Measurements from ENCODE around the gene DSCAM.

DSCAM gene

DNA sequence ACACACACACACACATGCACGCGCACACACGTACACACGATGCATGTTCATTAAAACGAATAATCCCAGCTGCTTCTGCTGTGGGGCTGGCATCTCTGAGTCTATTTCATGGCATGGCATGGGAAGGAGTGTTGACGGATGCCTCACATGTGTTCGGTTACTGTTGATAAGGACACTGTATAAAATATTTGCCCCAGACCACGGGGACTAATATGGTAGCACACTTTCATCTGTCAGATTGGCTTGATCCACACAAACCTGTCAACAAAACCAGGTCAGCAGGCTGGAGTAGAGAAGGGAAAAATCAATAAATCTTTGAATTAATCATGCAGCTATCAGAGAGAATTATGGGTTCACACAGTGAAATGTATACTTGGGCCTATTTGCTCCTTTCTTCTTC lies 171.9 kb downstream of the DSCAM start:
- H3K4me3 ChIP-seq (ENCODE audit: low read depth in 1 of 2, low read length in 2 of 2), result no peak overlapping the region
- H3K36me3 ChIP-seq (ENCODE audit: control insufficient read depth in 1 of 2, insufficient read depth in 2 of 2, low read length in 2 of 2), result no peaks in the 10 kb centered on the region
- no peaks in the 10 kb centered on the region for H3K27me3 ChIP-seq (ENCODE audit: control insufficient read depth in 1 of 2, insufficient read depth in 2 of 2, low read length in 2 of 2)
- H3K4me1 ChIP-seq (ENCODE audit: control insufficient read depth in 1 of 2, insufficient read depth in 2 of 2, low read length in 2 of 2), result no peaks in the 10 kb centered on the region
- H3K27ac ChIP-seq (ENCODE audit: low read depth, low read length), result no peak overlapping the region
- H3K9me3 ChIP-seq (ENCODE audit: control insufficient read depth in 1 of 2, low read length in 2 of 2), result no peaks in the 10 kb centered on the region
- no peak overlapping the region for H3K9ac ChIP-seq (ENCODE audit: low read depth in 1 of 2, low read length in 2 of 2)

DNA sequence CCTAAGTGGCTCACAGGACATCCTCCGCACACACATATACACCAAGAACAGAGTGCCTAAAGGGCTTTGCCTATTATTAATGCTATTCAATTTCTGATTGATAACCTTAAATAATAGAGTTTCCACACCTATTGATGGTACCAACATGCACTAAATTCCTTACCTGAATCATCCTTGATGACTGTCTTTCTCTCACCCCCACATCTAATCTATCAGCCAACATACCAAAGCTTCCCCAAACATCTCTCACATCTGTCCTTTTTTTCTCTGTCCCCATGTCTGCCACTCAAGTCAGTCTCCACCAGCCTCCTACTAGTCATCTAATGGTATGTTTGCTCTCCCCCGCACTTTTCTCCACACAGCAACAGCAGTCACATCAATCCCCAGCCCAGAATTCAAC lies 174.4 kb downstream of the DSCAM start:
- Histone ChIP-seq H3K27me3 (ENCODE audit: control insufficient read depth in 1 of 2, insufficient read depth in 2 of 2, low read length in 2 of 2) (no peaks in the 10 kb centered on the region), H3K4me3 (ENCODE audit: low read depth in 1 of 2, low read length in 2 of 2) (no peak overlapping the region), H3K36me3 (ENCODE audit: control insufficient read depth in 1 of 2, insufficient read depth in 2 of 2, low read length in 2 of 2) (no peaks in the 10 kb centered on the region), H3K9ac (ENCODE audit: low read depth in 1 of 2, low read length in 2 of 2) (no peak overlapping the region), H3K27ac (ENCODE audit: low read depth, low read length) (no peak overlapping the region), H3K9me3 (ENCODE audit: control insufficient read depth in 1 of 2, low read length in 2 of 2) (no peaks in the 10 kb centered on the region), H3K4me1 (ENCODE audit: control insufficient read depth in 1 of 2, insufficient read depth in 2 of 2, low read length in 2 of 2) (no peaks in the 10 kb centered on the region)

DNA sequence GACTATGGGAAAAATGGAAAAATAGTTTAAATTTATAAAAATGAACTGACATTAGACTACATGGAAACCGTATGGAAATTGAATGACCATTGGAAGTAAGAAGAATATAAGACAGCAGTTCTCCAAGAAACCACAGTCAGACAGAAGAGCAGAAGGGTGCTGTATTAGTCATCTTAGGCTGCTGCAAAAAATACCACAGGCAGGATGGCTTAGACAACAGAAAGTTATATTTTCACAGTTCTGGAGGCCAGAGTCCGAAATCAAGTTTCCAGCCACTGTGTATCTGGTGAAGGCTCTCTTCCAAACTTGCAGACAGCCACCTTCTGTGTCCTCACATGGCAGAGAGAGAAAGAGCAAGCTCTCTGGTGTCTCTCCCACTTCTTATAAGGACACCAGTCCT lies 175.2 kb downstream of the DSCAM start:
- no peak overlapping the region for H3K9ac ChIP-seq (ENCODE audit: low read depth in 1 of 2, low read length in 2 of 2)
- H3K36me3 ChIP-seq (ENCODE audit: control insufficient read depth in 1 of 2, insufficient read depth in 2 of 2, low read length in 2 of 2), result no peaks in the 10 kb centered on the region
- H3K9me3 ChIP-seq (ENCODE audit: control insufficient read depth in 1 of 2, low read length in 2 of 2), result no peaks in the 10 kb centered on the region
- H3K27me3 ChIP-seq (ENCODE audit: control insufficient read depth in 1 of 2, insufficient read depth in 2 of 2, low read length in 2 of 2), result no peaks in the 10 kb centered on the region
- H3K4me1 ChIP-seq (ENCODE audit: control insufficient read depth in 1 of 2, insufficient read depth in 2 of 2, low read length in 2 of 2), result no peaks in the 10 kb centered on the region
- no peak overlapping the region for H3K27ac ChIP-seq (ENCODE audit: low read depth, low read length)
- H3K4me3 ChIP-seq (ENCODE audit: low read depth in 1 of 2, low read length in 2 of 2), result no peak overlapping the region

DNA sequence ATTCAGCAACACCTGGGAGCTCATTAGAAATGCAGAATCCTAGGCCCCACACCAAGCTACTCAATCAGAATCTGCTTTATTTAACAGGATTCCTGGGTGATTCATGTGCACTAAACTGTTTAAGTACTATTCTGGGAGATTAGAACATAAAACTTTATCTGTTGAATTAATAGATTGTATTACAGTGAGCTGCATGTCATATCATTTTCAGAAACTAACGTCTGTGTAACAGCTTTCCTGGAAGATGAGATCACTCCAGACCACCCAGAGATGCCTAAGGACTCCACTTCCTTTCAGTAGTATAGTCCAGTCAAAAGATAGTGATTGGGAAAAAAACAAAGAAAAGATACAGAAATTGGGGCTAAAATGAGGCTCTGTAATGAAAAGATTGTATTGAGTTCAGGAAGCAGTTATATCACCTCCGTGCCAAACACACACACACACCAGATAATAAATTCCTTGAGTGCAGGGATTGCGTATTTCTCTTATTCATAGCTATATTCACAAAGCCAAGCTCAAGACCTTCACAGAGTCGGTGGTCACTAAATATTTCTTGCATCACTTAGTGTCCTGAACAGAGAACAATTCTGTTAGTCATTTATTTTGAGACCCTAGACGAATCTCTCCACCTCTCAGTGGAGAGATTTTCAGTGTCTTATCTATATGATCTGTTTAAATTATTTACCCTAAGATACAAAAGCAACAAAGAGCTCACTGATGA lies 178.2 kb downstream of the DSCAM start:
- no peak overlapping the region for H3K27ac ChIP-seq (ENCODE audit: low read depth, low read length)
- no peaks in the 10 kb centered on the region for H3K9me3 ChIP-seq (ENCODE audit: control insufficient read depth in 1 of 2, low read length in 2 of 2)
- H3K27me3 ChIP-seq (ENCODE audit: control insufficient read depth in 1 of 2, insufficient read depth in 2 of 2, low read length in 2 of 2), result no peaks in the 10 kb centered on the region
- H3K9ac ChIP-seq (ENCODE audit: low read depth in 1 of 2, low read length in 2 of 2), result no peak overlapping the region
- H3K4me1 ChIP-seq (ENCODE audit: control insufficient read depth in 1 of 2, insufficient read depth in 2 of 2, low read length in 2 of 2), result no peaks in the 10 kb centered on the region
- H3K4me3 ChIP-seq (ENCODE audit: low read depth in 1 of 2, low read length in 2 of 2), result no peak overlapping the region
- no peaks in the 10 kb centered on the region for H3K36me3 ChIP-seq (ENCODE audit: control insufficient read depth in 1 of 2, insufficient read depth in 2 of 2, low read length in 2 of 2)

DNA sequence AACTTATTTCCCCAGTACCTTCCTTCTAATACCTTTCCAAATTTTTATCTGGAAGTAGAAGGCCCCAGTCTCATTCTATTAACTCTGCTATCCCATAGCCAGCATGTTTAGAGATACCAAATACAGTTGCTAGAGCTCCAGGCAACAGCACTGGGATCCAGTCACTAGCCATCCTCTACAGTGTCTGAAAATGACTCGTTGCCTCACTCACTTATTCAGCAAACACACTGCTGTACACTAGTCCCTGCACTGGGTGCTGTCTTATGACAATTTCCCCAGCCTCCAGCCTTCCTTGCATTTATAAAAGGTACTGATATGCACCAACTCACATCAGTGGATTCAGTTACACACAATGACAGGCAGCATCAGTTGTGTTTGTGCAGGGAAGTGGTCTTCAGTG lies 179.0 kb downstream of the DSCAM start:
- no peaks in the 10 kb centered on the region for H3K9me3 ChIP-seq (ENCODE audit: control insufficient read depth in 1 of 2, low read length in 2 of 2)

DNA sequence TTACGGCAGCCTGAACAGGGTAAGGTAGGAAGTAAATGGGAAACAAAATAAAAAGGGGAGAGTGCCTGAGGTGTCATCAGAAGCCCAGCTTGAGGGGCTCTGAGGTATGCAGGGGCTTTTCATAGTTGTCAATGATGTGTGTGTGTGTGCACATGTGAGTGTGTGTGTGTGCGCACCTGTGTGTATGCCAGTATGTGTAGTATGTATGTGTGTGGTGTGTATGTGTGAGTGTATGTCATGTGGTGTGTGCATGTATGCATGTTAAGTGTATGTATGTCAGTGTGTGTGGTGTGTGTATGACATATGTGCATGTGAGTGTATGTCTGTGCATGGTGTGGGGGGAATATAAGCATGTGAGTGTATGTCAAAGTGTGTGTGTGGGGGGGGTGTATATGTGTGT lies 184.1 kb downstream of the DSCAM start:
- no peaks in the 10 kb centered on the region for H3K36me3 ChIP-seq (ENCODE audit: control insufficient read depth in 1 of 2, insufficient read depth in 2 of 2, low read length in 2 of 2)
- H3K27me3 ChIP-seq (ENCODE audit: control insufficient read depth in 1 of 2, insufficient read depth in 2 of 2, low read length in 2 of 2), result no peaks in the 10 kb centered on the region

More for the DNA sequence above, 179.0 kb downstream of the DSCAM start:
- no peak overlapping the region for H3K4me3 ChIP-seq (ENCODE audit: low read depth in 1 of 2, low read length in 2 of 2)
- no peaks in the 10 kb centered on the region for H3K27me3 ChIP-seq (ENCODE audit: control insufficient read depth in 1 of 2, insufficient read depth in 2 of 2, low read length in 2 of 2)
- no peaks in the 10 kb centered on the region for H3K36me3 ChIP-seq (ENCODE audit: control insufficient read depth in 1 of 2, insufficient read depth in 2 of 2, low read length in 2 of 2)
- no peak overlapping the region for H3K9ac ChIP-seq (ENCODE audit: low read depth in 1 of 2, low read length in 2 of 2)
- H3K4me1 ChIP-seq (ENCODE audit: control insufficient read depth in 1 of 2, insufficient read depth in 2 of 2, low read length in 2 of 2), result no peaks in the 10 kb centered on the region
- no peak overlapping the region for H3K27ac ChIP-seq (ENCODE audit: low read depth, low read length)

DNA sequence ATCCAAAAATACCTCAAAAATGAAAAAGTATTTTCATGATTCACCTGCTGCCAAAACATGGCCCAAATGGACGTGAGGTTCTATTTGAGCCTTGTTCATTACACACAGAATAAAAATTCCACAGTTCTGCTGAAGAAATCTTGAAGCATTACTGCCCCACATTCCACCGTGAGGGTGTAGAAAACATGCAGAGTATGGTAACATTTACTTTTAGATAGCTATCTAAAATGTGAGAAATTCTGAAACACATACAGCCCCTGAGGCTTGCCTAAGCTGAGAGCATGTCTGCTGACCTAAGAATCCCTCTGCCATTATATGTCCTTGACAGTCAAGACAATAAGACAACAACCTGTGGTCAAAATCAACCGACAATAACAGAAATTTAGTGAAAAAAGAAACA lies 186.5 kb downstream of the DSCAM start:
- Histone ChIP-seq H3K27me3 (ENCODE audit: control insufficient read depth in 1 of 2, insufficient read depth in 2 of 2, low read length in 2 of 2) (no peaks in the 10 kb centered on the region), H3K4me1 (ENCODE audit: control insufficient read depth in 1 of 2, insufficient read depth in 2 of 2, low read length in 2 of 2) (no peaks in the 10 kb centered on the region), H3K9me3 (ENCODE audit: control insufficient read depth in 1 of 2, low read length in 2 of 2) (no peaks in the 10 kb centered on the region), H3K27ac (ENCODE audit: low read depth, low read length) (no peak overlapping the region), H3K9ac (ENCODE audit: low read depth in 1 of 2, low read length in 2 of 2) (no peak overlapping the region), H3K36me3 (ENCODE audit: control insufficient read depth in 1 of 2, insufficient read depth in 2 of 2, low read length in 2 of 2) (no peaks in the 10 kb centered on the region), H3K4me3 (ENCODE audit: low read depth in 1 of 2, low read length in 2 of 2) (no peak overlapping the region)

More for the DNA sequence above, 184.1 kb downstream of the DSCAM start:
- no peak overlapping the region for H3K4me3 ChIP-seq (ENCODE audit: low read depth in 1 of 2, low read length in 2 of 2)
- H3K27ac ChIP-seq (ENCODE audit: low read depth, low read length), result no peak overlapping the region
- H3K4me1 ChIP-seq (ENCODE audit: control insufficient read depth in 1 of 2, insufficient read depth in 2 of 2, low read length in 2 of 2), result no peaks in the 10 kb centered on the region
- H3K9ac ChIP-seq (ENCODE audit: low read depth in 1 of 2, low read length in 2 of 2), result no peak overlapping the region
- no peaks in the 10 kb centered on the region for H3K9me3 ChIP-seq (ENCODE audit: control insufficient read depth in 1 of 2, low read length in 2 of 2)

DNA sequence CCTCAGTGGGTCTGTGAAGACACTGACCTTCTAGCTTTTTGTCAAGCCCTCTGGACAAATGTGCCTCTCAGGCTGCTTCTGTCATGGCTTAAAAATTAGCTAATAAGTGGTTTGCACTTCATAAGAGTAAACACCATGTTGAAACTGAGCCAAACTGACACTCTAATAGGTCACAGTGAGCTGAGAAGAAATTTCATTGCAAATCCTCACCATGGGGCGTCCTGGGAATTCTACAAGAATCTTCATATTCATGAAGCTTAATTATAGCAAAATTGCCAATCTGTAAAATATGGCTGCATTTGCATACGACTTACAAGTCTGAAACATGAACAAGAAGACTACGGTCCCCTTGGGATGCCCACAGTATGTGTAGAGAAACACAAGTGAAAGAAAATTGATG lies 188.6 kb downstream of the DSCAM start:
- no peak overlapping the region for H3K9ac ChIP-seq (ENCODE audit: low read depth in 1 of 2, low read length in 2 of 2)

DNA sequence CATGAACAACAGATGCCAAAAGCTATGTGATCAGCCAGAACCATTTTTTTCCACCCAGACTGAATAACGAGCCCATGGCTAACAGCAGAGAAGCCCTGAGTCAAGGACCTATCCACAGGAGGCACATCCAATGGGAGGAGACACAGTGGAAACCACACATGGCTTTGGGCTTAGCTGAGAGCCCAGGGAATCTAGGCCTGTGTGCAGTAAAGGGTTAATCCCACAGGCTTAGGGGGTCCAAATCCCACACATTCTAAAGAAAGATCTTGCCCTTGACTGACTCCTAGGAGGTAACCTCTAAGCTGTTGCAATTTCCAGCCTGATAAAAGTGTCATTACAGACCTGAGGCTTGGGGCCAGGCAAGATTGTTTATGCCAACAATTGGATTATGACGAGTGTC lies 194.5 kb downstream of the DSCAM start:
- Histone ChIP-seq H3K9me3 (ENCODE audit: control insufficient read depth in 1 of 2, low read length in 2 of 2) (peaks cover 2 to 14% of the 10 kb centered on the region in 2 donors), H3K36me3 (ENCODE audit: control insufficient read depth in 1 of 2, insufficient read depth in 2 of 2, low read length in 2 of 2) (no peaks in the 10 kb centered on the region), H3K4me3 (ENCODE audit: low read depth in 1 of 2, low read length in 2 of 2) (no peak overlapping the region), H3K9ac (ENCODE audit: low read depth in 1 of 2, low read length in 2 of 2) (no peak overlapping the region), H3K27me3 (ENCODE audit: control insufficient read depth in 1 of 2, insufficient read depth in 2 of 2, low read length in 2 of 2) (no peaks in the 10 kb centered on the region), H3K27ac (ENCODE audit: low read depth, low read length) (no peak overlapping the region), H3K4me1 (ENCODE audit: control insufficient read depth in 1 of 2, insufficient read depth in 2 of 2, low read length in 2 of 2) (no peaks in the 10 kb centered on the region)

More for the DNA sequence above, 188.6 kb downstream of the DSCAM start:
- no peaks in the 10 kb centered on the region for H3K27me3 ChIP-seq (ENCODE audit: control insufficient read depth in 1 of 2, insufficient read depth in 2 of 2, low read length in 2 of 2)
- H3K4me3 ChIP-seq (ENCODE audit: low read depth in 1 of 2, low read length in 2 of 2), result no peak overlapping the region
- no peaks in the 10 kb centered on the region for H3K4me1 ChIP-seq (ENCODE audit: control insufficient read depth in 1 of 2, insufficient read depth in 2 of 2, low read length in 2 of 2)
- H3K27ac ChIP-seq (ENCODE audit: low read depth, low read length), result no peak overlapping the region
- H3K36me3 ChIP-seq (ENCODE audit: control insufficient read depth in 1 of 2, insufficient read depth in 2 of 2, low read length in 2 of 2), result no peaks in the 10 kb centered on the region
- no peaks in the 10 kb centered on the region for H3K9me3 ChIP-seq (ENCODE audit: control insufficient read depth in 1 of 2, low read length in 2 of 2)

DNA sequence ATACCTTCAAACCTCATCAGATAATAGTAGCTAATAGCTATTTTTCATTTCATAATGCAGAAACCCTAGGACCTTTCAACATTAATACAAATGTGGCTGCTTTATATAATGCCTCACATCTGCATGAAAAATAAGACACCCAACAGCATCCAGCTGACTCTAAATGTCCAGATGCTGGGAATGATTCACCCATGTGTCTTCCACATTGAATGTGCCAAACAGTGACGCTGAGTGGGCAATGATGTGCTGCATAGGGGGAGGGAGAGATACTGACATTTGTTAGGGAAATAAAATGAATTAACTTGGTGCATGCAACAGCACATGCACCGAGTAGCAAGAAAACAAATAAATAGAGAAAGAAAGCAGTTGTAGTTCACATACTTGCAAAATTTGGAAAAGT lies 199.3 kb downstream of the DSCAM start:
- no peak overlapping the region for H3K27ac ChIP-seq (ENCODE audit: low read depth, low read length)
- H3K4me1 ChIP-seq (ENCODE audit: control insufficient read depth in 1 of 2, insufficient read depth in 2 of 2, low read length in 2 of 2), result no peaks in the 10 kb centered on the region
- H3K36me3 ChIP-seq (ENCODE audit: control insufficient read depth in 1 of 2, insufficient read depth in 2 of 2, low read length in 2 of 2), result no peaks in the 10 kb centered on the region
- H3K27me3 ChIP-seq (ENCODE audit: control insufficient read depth in 1 of 2, insufficient read depth in 2 of 2, low read length in 2 of 2), result no peaks in the 10 kb centered on the region
- no peak overlapping the region for H3K4me3 ChIP-seq (ENCODE audit: low read depth in 1 of 2, low read length in 2 of 2)
- no peak overlapping the region for H3K9ac ChIP-seq (ENCODE audit: low read depth in 1 of 2, low read length in 2 of 2)
- peaks cover 5 to 21% of the 10 kb centered on the region in 2 donors for H3K9me3 ChIP-seq (ENCODE audit: control insufficient read depth in 1 of 2, low read length in 2 of 2)

Data from duodenal mucosa (tissue), 2 donors.